Transverse colon (tissue), 4 donors: Measurements from ENCODE around the gene ZNF524. TPM values are rescaled to one million over a fixed set of nuclear protein-coding genes. Genes with fewer than 3 reads are reported as not detected.

ENCODE experiments used
- DNase-seq: peaks from one replicate; pipeline ENCODE4 v3.0.0-alpha.2; 2019
- H3K27ac ChIP-seq, 4 donors: fragments of 200-600 bp; sonication (generic); 2 replicates each; pipeline ENCODE4 v1.5.1; 2016 to 2018; ENCODE audit warnings: inconsistent platforms in 4 of 4
- H3K27me3 ChIP-seq: fragments of 200-600 bp; sonication (generic); 2 replicates; pipeline ENCODE4 v1.5.1; 2017; ENCODE audit warnings: inconsistent platforms
- H3K36me3 ChIP-seq, 4 donors: fragments of 200-600 bp; sonication (generic); 2 replicates each; pipeline ENCODE4 v1.5.1; 2017 to 2019; ENCODE audit warnings: inconsistent platforms in 4 of 4
- H3K4me1 ChIP-seq, 4 donors: fragments of 200-600 bp; sonication (generic); 2 replicates each; pipeline ENCODE4 v1.5.1; 2017 to 2020; ENCODE audit warnings: inconsistent platforms in 4 of 4
- H3K4me3 ChIP-seq, 4 donors: fragments of 200-600 bp; sonication (generic); 1 replicate in 1 of 4; 2 replicates in 3 of 4; pipeline versions ENCODE4 v1.5.1 to v1.6.1; 2017 to 2019; ENCODE audit warnings: inconsistent platforms in 4 of 4
- H3K9me3 ChIP-seq, 2 donors: fragments of 200-600 bp; sonication (generic); 2 replicates each; pipeline ENCODE4 v1.5.1; 2017 to 2019; ENCODE audit warnings: inconsistent platforms in 2 of 2
- EP300 ChIP-seq: sonication (generic); formaldehyde crosslinking; IDR thresholded peaks from one replicate; pipeline ENCODE4 v1.6.1; 2017; ENCODE audit warnings: antibody characterized with exemption, low read depth
- POLR2A ChIP-seq: fragments of 450-650 bp; IDR thresholded peaks from one replicate; pipeline ENCODE4 v1.6.1; 2016; ENCODE audit warnings: antibody characterized with exemption, mild to moderate bottlenecking, moderate library complexity
- POLR2AphosphoS5 ChIP-seq, 3 donors: sonication (generic); formaldehyde crosslinking; IDR thresholded peaks; one replicate each; pipeline ENCODE4 v1.6.1; 2016; ENCODE audit warnings: antibody characterized with exemption in 3 of 3
- WGBS, 2 donors: methylation state at CpG; one replicate each; pipeline ENCODE4 v1.1.5; 2018; ENCODE audit warnings: low coverage in 1 of 2; 5-methylcytosine and 5-hydroxymethylcytosine counted together
- in situ Hi-C, 4 donors: fragments of 200-750 bp; cut with MboI; loops; one replicate each; pipeline versions ENCODE4 v1.15.0 to v1.15.1; 2017; ENCODE audit warnings: low sequenced_read_pairs in 3 of 4, low pct_ligation_motif_present in 1 of 4, low pct_unique_long_range_greater_than_20kb in 1 of 4
- intact Hi-C: fragments of 100-400 bp; cut with DNase I; formaldehyde crosslinking; loops from one replicate; pipeline ENCODE4 v1.15.1; 2023; ENCODE audit warnings: low total_unique reads
- total RNA-seq, 4 donors: library from RNA; depleted of rRNA; stranded (reverse); fragments of >200 nt; gene quantifications; one replicate each; pipeline ENCODE4 v1.1.0, GENCODE V29; 2016
- TF ChIP-seq, protein P1 (sequence below), 5 experiments: fragments of 200-600 bp in 3 of 5; fragments of 450-650 bp in 2 of 5; sonication (generic) in 3 of 5; IDR thresholded peaks; 1 replicate in 2 of 5; 2 replicates in 3 of 5; pipeline ENCODE4 v1.5.1; 2016 to 2017; ENCODE audit warnings: antibody characterized with exemption in 5 of 5, inconsistent platforms in 3 of 5, mild to moderate bottlenecking in 2 of 5, moderate library complexity in 1 of 5

Gene ZNF524, protein sequence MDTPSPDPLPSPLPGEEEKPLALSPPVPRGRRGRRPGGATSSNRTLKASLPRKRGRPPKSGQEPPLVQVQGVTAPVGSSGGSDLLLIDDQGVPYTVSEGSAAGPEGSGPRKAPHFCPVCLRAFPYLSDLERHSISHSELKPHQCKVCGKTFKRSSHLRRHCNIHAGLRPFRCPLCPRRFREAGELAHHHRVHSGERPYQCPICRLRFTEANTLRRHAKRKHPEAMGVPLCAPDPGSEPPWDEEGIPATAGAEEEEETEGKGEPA
- total RNA-seq: 10 to 100 TPM; 17.7 to 51.1 (median 37.9) TPM

DNA sequence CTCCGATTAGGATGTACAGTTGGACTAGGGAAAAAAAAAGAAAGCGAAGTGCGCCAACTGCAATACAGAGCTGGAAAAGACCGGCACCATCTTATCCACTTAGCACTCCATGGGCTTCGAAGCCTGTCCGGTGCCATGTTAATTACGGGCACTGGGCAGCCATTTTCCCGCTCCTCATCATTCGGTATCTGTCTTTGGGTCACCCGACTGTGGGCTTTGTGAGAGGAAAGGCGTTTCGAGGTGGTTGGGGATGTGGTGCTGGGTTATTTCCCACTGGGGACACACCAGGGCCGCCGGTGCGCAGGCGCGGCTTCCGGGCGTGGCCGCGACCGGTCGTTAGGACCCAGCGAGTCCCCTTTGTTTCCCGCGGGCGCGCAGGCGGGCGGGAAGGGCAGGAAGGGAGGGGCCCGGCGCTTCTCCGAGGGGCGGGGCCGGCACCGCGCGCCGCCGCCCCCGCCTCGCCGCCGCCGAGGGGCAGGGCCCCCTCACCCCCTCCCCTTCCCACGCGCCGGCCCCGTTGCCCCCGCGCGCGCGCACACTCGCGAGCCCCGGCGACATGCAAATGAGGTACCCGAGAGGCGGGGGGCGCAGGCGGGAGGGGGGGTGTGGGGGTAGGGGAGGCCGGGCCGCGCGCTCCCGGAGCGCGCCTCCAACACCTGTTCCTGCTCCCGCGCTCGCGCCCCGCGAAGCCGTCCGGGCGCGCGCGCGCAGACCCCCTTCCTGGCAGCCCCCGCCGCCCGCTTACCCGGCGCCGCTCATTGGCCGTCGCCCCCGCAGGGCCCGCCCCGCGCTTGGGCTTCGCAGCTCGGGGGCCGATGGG is at the start of gene ZNF524:
ZNF524 (plus strand) TSS at position 447 of the 820 bp plus-strand sequence. CDS start 1,825 bp downstream, outside the sequence.
- in situ Hi-C loops: loop anchor here in 1 of 4 donors (10.0 kb wide), 1 partner anchor 85 kb away; no protein-coding TSS in a partner anchor
- DNase-seq: peak; percentile 87
- H3K4me3 ChIP-seq: peak within 1 kb of the TSS; percentile 80 to 96 (median 86)
- H3K9me3 ChIP-seq: no peaks in the 10 kb centered on the region
- peak within 1 kb of the TSS; percentile 96 to 100 (median 98) for H3K27ac ChIP-seq
- 0% methylated on average over 13 of the region's 97 CpGs; no CpG with 5 or more reads in 1 of the 2 donors for WGBS, 2 donors
- intact Hi-C loops: loop anchor here (10.0 kb wide), 1 partner anchor 485 kb away; the partner anchor contains the start of gene PPP1R12C
- TF ChIP-seq, protein P1, sequence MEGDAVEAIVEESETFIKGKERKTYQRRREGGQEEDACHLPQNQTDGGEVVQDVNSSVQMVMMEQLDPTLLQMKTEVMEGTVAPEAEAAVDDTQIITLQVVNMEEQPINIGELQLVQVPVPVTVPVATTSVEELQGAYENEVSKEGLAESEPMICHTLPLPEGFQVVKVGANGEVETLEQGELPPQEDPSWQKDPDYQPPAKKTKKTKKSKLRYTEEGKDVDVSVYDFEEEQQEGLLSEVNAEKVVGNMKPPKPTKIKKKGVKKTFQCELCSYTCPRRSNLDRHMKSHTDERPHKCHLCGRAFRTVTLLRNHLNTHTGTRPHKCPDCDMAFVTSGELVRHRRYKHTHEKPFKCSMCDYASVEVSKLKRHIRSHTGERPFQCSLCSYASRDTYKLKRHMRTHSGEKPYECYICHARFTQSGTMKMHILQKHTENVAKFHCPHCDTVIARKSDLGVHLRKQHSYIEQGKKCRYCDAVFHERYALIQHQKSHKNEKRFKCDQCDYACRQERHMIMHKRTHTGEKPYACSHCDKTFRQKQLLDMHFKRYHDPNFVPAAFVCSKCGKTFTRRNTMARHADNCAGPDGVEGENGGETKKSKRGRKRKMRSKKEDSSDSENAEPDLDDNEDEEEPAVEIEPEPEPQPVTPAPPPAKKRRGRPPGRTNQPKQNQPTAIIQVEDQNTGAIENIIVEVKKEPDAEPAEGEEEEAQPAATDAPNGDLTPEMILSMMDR (IDR thresholded peaks at IDR 0.05): peak in 1 of 5 experiments; percentile 8
- no peak for TF ChIP-seq POLR2A
- peak in 1 of 3 donors; percentile 10 for TF ChIP-seq POLR2AphosphoS5 (IDR thresholded peaks at IDR 0.05)
- no peak for TF ChIP-seq EP300
- H3K4me1 ChIP-seq: peaks cover 13 to 25% (median 19%) of the 10 kb centered on the region in 4 donors
- H3K36me3 ChIP-seq: peaks cover 0 to 4% (median 0%) of the 10 kb centered on the region in 4 donors
- no peaks in the 10 kb centered on the region for H3K27me3 ChIP-seq

DNA sequence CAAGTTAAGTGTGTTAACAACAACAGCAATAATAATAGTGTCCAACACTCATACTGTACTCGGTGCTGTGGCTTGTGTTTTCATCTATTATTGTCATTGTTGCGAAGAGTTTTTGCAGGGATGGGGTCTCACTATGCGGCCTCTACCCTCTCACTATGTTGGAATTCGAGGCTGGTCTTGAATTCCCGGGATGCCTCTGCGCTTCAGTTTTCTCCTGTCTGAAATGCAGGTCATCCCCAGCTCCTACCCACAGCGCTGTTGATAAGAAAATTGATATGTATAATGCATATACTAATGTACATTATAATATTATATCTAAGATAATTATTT is 49.8 kb upstream of the ZNF524 start:
- intact Hi-C loops: no loop called here

DNA sequence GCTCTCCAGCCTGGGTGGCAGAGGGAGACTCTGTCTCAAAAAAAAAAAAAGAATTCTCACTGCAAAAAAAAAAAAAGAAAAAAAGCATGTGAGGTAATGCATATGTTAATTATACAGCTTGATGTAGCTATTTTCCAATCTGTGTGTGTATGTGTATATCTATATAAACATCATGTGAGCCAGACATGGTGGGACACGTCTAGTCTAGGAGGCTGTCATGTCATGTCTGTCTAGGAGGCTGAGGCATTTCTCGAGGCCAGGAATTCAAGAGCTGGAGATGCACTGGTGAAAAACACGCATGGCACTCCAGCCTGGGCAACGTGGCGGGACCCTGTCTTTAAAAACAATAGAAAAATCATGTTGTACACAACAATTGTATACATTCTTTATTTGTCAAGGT is 47.9 kb upstream of the ZNF524 start:
- Histone ChIP-seq H3K9me3 (no peaks in the 10 kb centered on the region), H3K27ac (no peak overlapping the region), H3K36me3 (no peaks in the 10 kb centered on the region), H3K4me3 (no peak overlapping the region), H3K4me1 (peaks cover 0 to 10% (median 4%) of the 10 kb centered on the region in 4 donors), H3K27me3 (peaks cover 12% of the 10 kb centered on the region)
- DNase-seq: no peak
- in situ Hi-C loops: no loop called here
- intact Hi-C loops: no loop called here
- WGBS, 2 donors: 67 to 90% methylated on average over 5 of the region's 5 CpGs
- TF ChIP-seq EP300: no peak
- no peak for TF ChIP-seq POLR2A
- TF ChIP-seq POLR2AphosphoS5 (IDR thresholded peaks at IDR 0.05): no peak
- TF ChIP-seq, protein P1 (IDR thresholded peaks at IDR 0.05): no peak

More for the DNA sequence above, 49.8 kb upstream of the ZNF524 start:
- H3K27ac ChIP-seq: no peak overlapping the region
- H3K4me3 ChIP-seq: no peak overlapping the region
- TF ChIP-seq, protein P1 (IDR thresholded peaks at IDR 0.05): no peak
- TF ChIP-seq POLR2A (no peak), EP300 (no peak), POLR2AphosphoS5 (IDR thresholded peaks at IDR 0.05) (no peak)
- H3K27me3 ChIP-seq: peaks cover 18% of the 10 kb centered on the region
- H3K4me1 ChIP-seq: peaks cover 0 to 11% (median 7%) of the 10 kb centered on the region in 4 donors
- no peaks in the 10 kb centered on the region for H3K9me3 ChIP-seq
- H3K36me3 ChIP-seq: no peaks in the 10 kb centered on the region
- DNase-seq: no peak
- WGBS, 2 donors: 54 to 55% methylated on average over 5 to 7 of the region's 7 CpGs
- in situ Hi-C loops: no loop called here

DNA sequence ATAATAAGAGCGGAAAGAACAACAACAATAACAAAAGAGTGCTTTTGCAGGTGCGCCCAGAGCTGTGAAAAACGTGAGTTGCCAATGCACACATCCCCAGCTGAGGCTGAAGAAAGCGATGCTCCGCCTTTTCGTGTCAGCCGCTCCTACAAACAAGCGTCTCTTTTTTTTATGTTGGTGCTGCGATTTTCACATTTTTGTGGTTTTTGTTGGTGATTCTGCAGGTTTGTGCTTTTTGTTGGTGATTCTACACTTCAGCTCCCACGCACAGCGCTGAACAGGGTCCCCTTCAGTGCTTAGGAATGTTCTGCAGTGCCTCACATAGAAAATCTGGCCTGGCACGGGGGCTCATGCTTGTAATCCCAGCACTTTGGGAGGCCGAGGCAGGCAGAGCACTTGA is 47.5 kb upstream of the ZNF524 start:
- Histone ChIP-seq H3K36me3 (no peaks in the 10 kb centered on the region), H3K27ac (no peak overlapping the region), H3K4me1 (peaks cover 0 to 10% (median 4%) of the 10 kb centered on the region in 4 donors), H3K4me3 (no peak overlapping the region), H3K27me3 (peaks cover 7% of the 10 kb centered on the region), H3K9me3 (no peaks in the 10 kb centered on the region)
- intact Hi-C loops: no loop called here
- 57 to 69% methylated on average over 11 to 13 of the region's 13 CpGs for WGBS, 2 donors
- DNase-seq: no peak
- in situ Hi-C loops: no loop called here
- TF ChIP-seq EP300: no peak
